Memory B cell (primary cell): Measurements from ENCODE around the gene HELZ2.

ENCODE experiments used
- ATAC-seq: fragments of 150-1000 bp; cut with Tn5 transposase; 2 replicates; pipeline ENCODE4 v1.10.0; 2021; ENCODE audit warnings: low read depth, mild to moderate bottlenecking, moderate library complexity
- DNase-seq, 2 donors: peaks; one replicate each; pipeline ENCODE4 v3.0.0; 2022; ENCODE audit warnings: low spot score in 2 of 2
- H3K27ac Mint-ChIP-seq: one replicate; pipeline ENCODE4 v1.8.0; 2022; ENCODE audit warnings: mild to moderate bottlenecking, moderate library complexity, mixed read lengths
- H3K27me3 Mint-ChIP-seq: one replicate; pipeline ENCODE4 v1.8.0; 2022; ENCODE audit warnings: mixed read lengths
- H3K36me3 Mint-ChIP-seq: one replicate; pipeline ENCODE4 v1.8.0; 2022; ENCODE audit warnings: mild to moderate bottlenecking, mixed read lengths
- H3K4me1 Mint-ChIP-seq: one replicate; pipeline ENCODE4 v1.8.0; 2022; ENCODE audit warnings: mixed read lengths
- H3K4me3 Mint-ChIP-seq: one replicate; pipeline ENCODE4 v1.8.0; 2022; ENCODE audit warnings: mild to moderate bottlenecking, moderate library complexity, mixed read lengths
- H3K9me3 Mint-ChIP-seq: one replicate; pipeline ENCODE4 v1.8.0; 2022; ENCODE audit warnings: mixed read lengths

The HELZ2 gene

GRCh38 chr20:63539441-63540370, 34.3 kb downstream of the HELZ2 start:
- Mint-ChIP-seq H3K4me3 (no peak overlapping the region), H3K27ac (peak overlapping the region; percentile 73), H3K36me3 (no peaks in the 10 kb centered on the region), H3K9me3 (no peaks in the 10 kb centered on the region), H3K4me1 (peaks cover 24% of the 10 kb centered on the region), H3K27me3 (peaks cover 8% of the 10 kb centered on the region)
- no peak for DNase-seq
- no peak for ATAC-seq

- Mint-ChIP-seq H3K4me3 (no peak overlapping the region), H3K9me3 (no peaks in the 10 kb centered on the region), H3K4me1 (peaks cover 20% of the 10 kb centered on the region), H3K27ac (peak overlapping the region; percentile 73), H3K36me3 (no peaks in the 10 kb centered on the region), H3K27me3 (peaks cover 8% of the 10 kb centered on the region)
- no peak for ATAC-seq
- no peak for DNase-seq
Observed at GRCh38 chr20:63539092-63539430, 35.0 kb downstream of the HELZ2 start.

- H3K9me3 Mint-ChIP-seq = no peaks in the 10 kb centered on the region
- peak overlapping the region; percentile 85 for H3K27ac Mint-ChIP-seq
- H3K36me3 Mint-ChIP-seq = no peaks in the 10 kb centered on the region
- peaks cover 16% of the 10 kb centered on the region for H3K4me1 Mint-ChIP-seq
- H3K27me3 Mint-ChIP-seq = peaks cover 4% of the 10 kb centered on the region
- peak overlapping the region; percentile 86 for H3K4me3 Mint-ChIP-seq
- DNase-seq = peak in 1 of 2 donors; percentile 62
- ATAC-seq = peak; percentile 25
Observed at GRCh38 chr20:63538204-63539091, 35.6 kb downstream of the HELZ2 start.

- peak; percentile 96 for DNase-seq
- Mint-ChIP-seq H3K36me3 (no peaks in the 10 kb centered on the region), H3K27ac (peak overlapping the region; percentile 85), H3K9me3 (no peaks in the 10 kb centered on the region), H3K4me1 (peaks cover 12% of the 10 kb centered on the region), H3K27me3 (peaks cover 4% of the 10 kb centered on the region), H3K4me3 (peak overlapping the region; percentile 86)
- ATAC-seq = peak; percentile 80
Observed at GRCh38 chr20:63537525-63538203, 36.4 kb downstream of the HELZ2 start.

- Mint-ChIP-seq H3K4me1 (peaks cover 13% of the 10 kb centered on the region), H3K27ac (peak within 1 kb of the TSS; percentile 85), H3K27me3 (peaks cover 6% of the 10 kb centered on the region), H3K36me3 (no peaks in the 10 kb centered on the region), H3K4me3 (peak within 1 kb of the TSS; percentile 86), H3K9me3 (peaks cover 1% of the 10 kb centered on the region)
- ATAC-seq (peak; percentile 4), DNase-seq (no peak)
Observed at GRCh38 chr20:63536997-63537524, 37.0 kb downstream of the HELZ2 start, which contains the start of gene PTK6. Gene PTK6 (minus strand): TSS chr20:63537376. CDS start chr20:63537314, 62 bp downstream.

GRCh38 chr20:63536241-63536977, 37.6 kb downstream of the HELZ2 start:
- Mint-ChIP-seq H3K27me3 (peaks cover 9% of the 10 kb centered on the region), H3K9me3 (peaks cover 3% of the 10 kb centered on the region), H3K4me1 (peaks cover 15% of the 10 kb centered on the region), H3K36me3 (peaks cover 2% of the 10 kb centered on the region), H3K4me3 (peak overlapping the region; percentile 86), H3K27ac (peak overlapping the region; percentile 33)
- DNase-seq (no peak), ATAC-seq (no peak)

- Mint-ChIP-seq H3K27me3 (peaks cover 9% of the 10 kb centered on the region), H3K4me1 (peaks cover 15% of the 10 kb centered on the region), H3K27ac (peak overlapping the region; percentile 65), H3K9me3 (peaks cover 3% of the 10 kb centered on the region), H3K4me3 (no peak overlapping the region), H3K36me3 (peaks cover 2% of the 10 kb centered on the region)
- DNase-seq (no peak), ATAC-seq (no peak)
Observed at GRCh38 chr20:63534831-63535651, 39.0 kb downstream of the HELZ2 start.

- ATAC-seq = no peak
- peaks cover 3% of the 10 kb centered on the region for H3K9me3 Mint-ChIP-seq
- H3K36me3 Mint-ChIP-seq = peaks cover 2% of the 10 kb centered on the region
Observed at GRCh38 chr20:63534427-63534830, 39.6 kb downstream of the HELZ2 start.

GRCh38 chr20:63533871-63534393, 40.1 kb downstream of the HELZ2 start:
- Mint-ChIP-seq H3K4me1 (peaks cover 15% of the 10 kb centered on the region), H3K27ac (no peak overlapping the region), H3K36me3 (peaks cover 2% of the 10 kb centered on the region), H3K9me3 (peaks cover 3% of the 10 kb centered on the region), H3K27me3 (peaks cover 11% of the 10 kb centered on the region), H3K4me3 (no peak overlapping the region)
- ATAC-seq (no peak), DNase-seq (peak in 1 of 2 donors; percentile 20)

More at GRCh38 chr20:63534427-63534830, 39.6 kb downstream of the HELZ2 start:
- Mint-ChIP-seq H3K27me3 (peaks cover 10% of the 10 kb centered on the region), H3K4me1 (peaks cover 15% of the 10 kb centered on the region), H3K4me3 (no peak overlapping the region), H3K27ac (no peak overlapping the region)
- no peak for DNase-seq

- ATAC-seq = no peak
- Mint-ChIP-seq H3K27me3 (peaks cover 14% of the 10 kb centered on the region), H3K9me3 (peaks cover 3% of the 10 kb centered on the region), H3K4me3 (no peak overlapping the region), H3K4me1 (peaks cover 20% of the 10 kb centered on the region), H3K36me3 (peaks cover 2% of the 10 kb centered on the region), H3K27ac (no peak overlapping the region)
- no peak for DNase-seq
Observed at GRCh38 chr20:63533388-63533787, 40.7 kb downstream of the HELZ2 start.

GRCh38 chr20:63532449-63532971, 41.5 kb downstream of the HELZ2 start:
- H3K36me3 Mint-ChIP-seq = peaks cover 2% of the 10 kb centered on the region
- no peak overlapping the region for H3K4me3 Mint-ChIP-seq
- H3K27me3 Mint-ChIP-seq = peaks cover 14% of the 10 kb centered on the region
- H3K9me3 Mint-ChIP-seq = peaks cover 3% of the 10 kb centered on the region
- H3K27ac Mint-ChIP-seq = no peak overlapping the region
- ATAC-seq (no peak), DNase-seq (peak in 1 of 2 donors; percentile 13)
- peaks cover 20% of the 10 kb centered on the region for H3K4me1 Mint-ChIP-seq
